Stimulated activated CD4-positive, alpha-beta T cell treated with anti-CD3 and anti-CD28 coated beads, Interleukin-15, amount 100 ng/mL, for 24 hours (primary cell): ENCODE data around the gene SCFD2.
"Not testable (repeated sequence)": the region's sequence is repeated elsewhere in the genome, so short reads cannot be mapped to it uniquely, and the experiment has no call there.

Experiments
- DNase-seq: peaks from one replicate; pipeline ENCODE4 v3.0.0-alpha.2; 2020

SCFD2 gene

GRCh38 chr4:53365486-53366300 is at the start of gene SCFD2:
Gene SCFD2, minus strand, starts transcription at chr4:53366061.
- peak; percentile 98 for DNase-seq

- not testable (repeated sequence) for DNase-seq
Observed at GRCh38 chr4:53409479-53409878, 43.6 kb upstream of the SCFD2 start.

GRCh38 chr4:53380221-53380620 is 14.4 kb upstream of the SCFD2 start:
- no peak for DNase-seq

GRCh38 chr4:53378171-53378482 is 12.3 kb upstream of the SCFD2 start:
- DNase-seq = no peak

GRCh38 chr4:53377319-53378170 is 11.7 kb upstream of the SCFD2 start, which contains the start of gene FIP1L1:
Gene FIP1L1, plus strand, starts transcription at chr4:53377641. Its CDS starts 198 bp downstream, at chr4:53377839.
- peak; percentile 97 for DNase-seq

- no peak for DNase-seq
Observed at GRCh38 chr4:53376900-53377299, 11.0 kb upstream of the SCFD2 start.

- no peak for DNase-seq
Observed at GRCh38 chr4:53374777-53375258, 9.0 kb upstream of the SCFD2 start.

- DNase-seq = no peak
Observed at GRCh38 chr4:53371843-53372521, 6.1 kb upstream of the SCFD2 start.

- DNase-seq = no peak
Observed at GRCh38 chr4:53371049-53371448, 5.2 kb upstream of the SCFD2 start.

GRCh38 chr4:53367721-53368120 is 1.9 kb upstream of the SCFD2 start:
- DNase-seq = no peak

GRCh38 chr4:53366301-53366716 is 448 bp upstream of the SCFD2 start:
- DNase-seq = no peak

- DNase-seq = peak; percentile 18
Observed at GRCh38 chr4:53365121-53365485, 758 bp downstream of the SCFD2 start.

GRCh38 chr4:53364624-53365023 is 1.2 kb downstream of the SCFD2 start:
- no peak for DNase-seq

- no peak for DNase-seq
Observed at GRCh38 chr4:53362093-53362492, 3.8 kb downstream of the SCFD2 start.

- DNase-seq = no peak
Observed at GRCh38 chr4:53361451-53361850, 4.4 kb downstream of the SCFD2 start.

GRCh38 chr4:53355930-53356521 is 9.8 kb downstream of the SCFD2 start:
- DNase-seq = no peak

GRCh38 chr4:53354012-53354722 is 11.7 kb downstream of the SCFD2 start:
- no peak for DNase-seq

- DNase-seq = no peak
Observed at GRCh38 chr4:53349091-53349491, 16.8 kb downstream of the SCFD2 start.

- DNase-seq = no peak
Observed at GRCh38 chr4:53348046-53348445, 17.8 kb downstream of the SCFD2 start.

GRCh38 chr4:53346920-53347852 is 18.7 kb downstream of the SCFD2 start:
- no peak for DNase-seq

GRCh38 chr4:53346392-53346791 is 19.5 kb downstream of the SCFD2 start:
- DNase-seq = not testable (repeated sequence)
